Embryonic facial prominence (tissue), 1 donor: ENCODE results near the gene IDUA.

Experiments
- DNase-seq: peaks from one replicate; pipeline ENCODE4 v3.0.0-alpha.2; 2016; ENCODE audit errors: extremely low spot score

IDUA gene

GRCh38 chr4:1015179-1015578, 28.3 kb downstream of the IDUA start:
- no peak for DNase-seq

- no peak for DNase-seq
These were observed 28.9 kb downstream of the IDUA start for GRCh38 chr4:1015746-1016145.

- DNase-seq: no peak
These were observed 30.4 kb downstream of the IDUA start for GRCh38 chr4:1017211-1017610.

GRCh38 chr4:1017706-1018105, 30.9 kb downstream of the IDUA start:
- DNase-seq: no peak

GRCh38 chr4:1018147-1019020, 31.5 kb downstream of the IDUA start:
- no peak for DNase-seq

- no peak for DNase-seq
These were observed 32.5 kb downstream of the IDUA start for GRCh38 chr4:1019320-1019719.

GRCh38 chr4:1019729-1020470, 33.1 kb downstream of the IDUA start:
- DNase-seq: no peak

GRCh38 chr4:1021386-1022050, 34.7 kb downstream of the IDUA start:
- no peak for DNase-seq

GRCh38 chr4:1022051-1022738, 35.4 kb downstream of the IDUA start:
- DNase-seq: no peak

GRCh38 chr4:1022739-1023066, 35.9 kb downstream of the IDUA start:
- DNase-seq: no peak

GRCh38 chr4:1023075-1023640, 36.3 kb downstream of the IDUA start:
- DNase-seq: no peak

- no peak for DNase-seq
These were observed 37.3 kb downstream of the IDUA start for GRCh38 chr4:1023895-1024740.

GRCh38 chr4:1024882-1025545, 38.2 kb downstream of the IDUA start:
- no peak for DNase-seq

GRCh38 chr4:1026115-1026514, 39.3 kb downstream of the IDUA start:
- DNase-seq: no peak

- DNase-seq: no peak
These were observed 40.5 kb downstream of the IDUA start for GRCh38 chr4:1027219-1027914.

- no peak for DNase-seq
These were observed 41.0 kb downstream of the IDUA start for GRCh38 chr4:1027915-1028238.

- no peak for DNase-seq
These were observed 41.9 kb downstream of the IDUA start for GRCh38 chr4:1028574-1029220.

GRCh38 chr4:1029529-1029928, 42.7 kb downstream of the IDUA start:
- no peak for DNase-seq

GRCh38 chr4:1030031-1030430, 43.2 kb downstream of the IDUA start:
- no peak for DNase-seq
